ENCODE results near the gene RNF13.

RNF13 gene

DNA sequence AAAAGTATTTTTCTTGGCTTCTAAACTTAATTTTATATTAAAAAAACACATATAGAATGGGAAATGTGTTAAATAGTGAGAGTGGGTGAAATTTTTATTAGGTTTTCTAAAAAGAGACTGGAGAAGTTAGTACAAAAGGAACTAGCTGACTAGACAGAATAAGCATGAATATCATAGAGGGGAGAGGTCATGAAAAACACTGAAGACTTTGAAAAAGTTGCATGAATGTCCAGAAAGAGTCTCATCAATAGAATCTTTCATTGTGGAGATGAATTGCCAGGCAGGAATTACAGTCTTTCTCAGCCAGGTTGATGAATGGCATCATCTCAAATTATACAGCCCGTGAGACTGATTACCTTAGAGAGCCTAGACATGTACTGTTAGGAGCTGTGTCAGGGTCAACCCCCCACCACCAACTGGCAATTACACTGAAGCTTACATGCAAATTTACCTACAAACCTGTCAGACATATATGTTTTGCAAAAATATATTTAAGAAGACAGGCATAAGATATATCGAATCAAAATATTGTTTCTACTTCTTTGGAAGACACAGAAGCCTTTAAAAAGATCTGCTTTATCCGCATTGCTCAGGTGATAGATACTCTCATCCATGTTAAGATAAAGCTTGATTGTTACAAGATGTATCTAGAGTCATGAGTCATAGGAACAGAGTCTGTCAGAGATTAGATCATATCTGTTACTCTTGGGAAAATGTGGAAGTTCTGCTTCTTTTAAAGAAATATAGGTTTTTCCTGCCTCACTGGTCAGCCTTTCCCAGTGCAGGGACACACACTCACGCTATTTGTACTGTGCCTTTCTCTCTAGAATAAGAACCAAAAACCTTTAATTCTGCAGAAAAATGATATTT is 192.5 kb downstream of the RNF13 start:
- DNase-seq, result no peak

GRCh38 chr3:150006794-150007193 is 193.8 kb downstream of the RNF13 start:
- no peak for DNase-seq
